ENCODE measurements around the gene WRNIP1.

WRNIP1 gene

GRCh38 chr6:2763345-2763841, 1.8 kb upstream of the WRNIP1 start:
- no peak for DNase-seq (ENCODE audit: low spot score)

GRCh38 chr6:2763876-2764540, 1.2 kb upstream of the WRNIP1 start:
- no peak for DNase-seq (ENCODE audit: low spot score)

GRCh38 chr6:2764610-2765165, 505 bp upstream of the WRNIP1 start:
- DNase-seq (ENCODE audit: low spot score), result peak; percentile 81

- DNase-seq (ENCODE audit: low spot score), result no peak
Observed at GRCh38 chr6:2765896-2766766, 938 bp downstream of the WRNIP1 start.

GRCh38 chr6:2766767-2767656, 1.8 kb downstream of the WRNIP1 start:
- peak; percentile 32 for DNase-seq (ENCODE audit: low spot score)

GRCh38 chr6:2767657-2768524, 2.7 kb downstream of the WRNIP1 start:
- DNase-seq (ENCODE audit: low spot score), result peak; percentile 47

GRCh38 chr6:2768696-2769095, 3.5 kb downstream of the WRNIP1 start:
- DNase-seq (ENCODE audit: low spot score), result peak; percentile 22

GRCh38 chr6:2770171-2770570, 5.0 kb downstream of the WRNIP1 start:
- DNase-seq (ENCODE audit: low spot score), result no peak

GRCh38 chr6:2771079-2771478, 5.9 kb downstream of the WRNIP1 start:
- DNase-seq (ENCODE audit: low spot score), result no peak

- no peak for DNase-seq (ENCODE audit: low spot score)
Observed at GRCh38 chr6:2772840-2773239, 7.6 kb downstream of the WRNIP1 start.

- DNase-seq (ENCODE audit: low spot score), result no peak
Observed at GRCh38 chr6:2773449-2773848, 8.3 kb downstream of the WRNIP1 start.

- no peak for DNase-seq (ENCODE audit: low spot score)
Observed at GRCh38 chr6:2775003-2775402, 9.8 kb downstream of the WRNIP1 start.

- DNase-seq (ENCODE audit: low spot score), result no peak
Observed at GRCh38 chr6:2777249-2777648, 12.1 kb downstream of the WRNIP1 start.

GRCh38 chr6:2780102-2780737, 15.0 kb downstream of the WRNIP1 start:
- no peak for DNase-seq (ENCODE audit: low spot score)

GRCh38 chr6:2781685-2782355, 16.6 kb downstream of the WRNIP1 start:
- DNase-seq (ENCODE audit: low spot score), result no peak

GRCh38 chr6:2782356-2782708, 17.1 kb downstream of the WRNIP1 start:
- DNase-seq (ENCODE audit: low spot score), result peak; percentile 46

GRCh38 chr6:2782825-2783187, 17.6 kb downstream of the WRNIP1 start:
- no peak for DNase-seq (ENCODE audit: low spot score)

- DNase-seq (ENCODE audit: low spot score), result peak; percentile 39
Observed at GRCh38 chr6:2783188-2783963, 18.2 kb downstream of the WRNIP1 start.

GRCh38 chr6:2784061-2784460, 18.9 kb downstream of the WRNIP1 start:
- DNase-seq (ENCODE audit: low spot score), result no peak

All from cerebellar cortex (tissue), 1 donor.